DOHH2 (cell line): ENCODE data around the gene CNKSR2.

ENCODE experiments used
- H3F3A ChIP-seq: fragments of 200-600 bp; sonication (generic), shearing (Covaris generic); 2 replicates; pipeline ENCODE4 v1.6.0; 2016; ENCODE audit warnings: antibody characterized with exemption, mild to moderate bottlenecking; ENCODE audit not compliant: control insufficient read depth, insufficient read depth
- H3K27ac ChIP-seq: fragments of 200-600 bp; sonication (generic); 2 replicates; pipeline ENCODE4 v1.5.1; 2014; ENCODE audit warnings: low read depth, mild to moderate bottlenecking, low read length, moderate library complexity
- H3K27me3 ChIP-seq: fragments of 200-600 bp; sonication (generic); 2 replicates; pipeline ENCODE4 v1.6.1; 2014; ENCODE audit warnings: mild to moderate bottlenecking, low read length, mixed read lengths; ENCODE audit not compliant: control insufficient read depth
- H3K36me3 ChIP-seq: fragments of 200-600 bp; sonication (generic); 2 replicates; pipeline ENCODE4 v1.6.1; 2014; ENCODE audit warnings: mild to moderate bottlenecking, low read length, moderate library complexity, mixed read lengths; ENCODE audit not compliant: control insufficient read depth
- H3K4me1 ChIP-seq: fragments of 200-600 bp; sonication (generic); 2 replicates; pipeline ENCODE4 v1.6.1; 2014; ENCODE audit warnings: mild to moderate bottlenecking, low read length, mixed read lengths; ENCODE audit not compliant: control insufficient read depth
- H3K4me2 ChIP-seq: fragments of 200-600 bp; sonication (generic); 2 replicates; pipeline ENCODE4 v1.6.0; 2014; ENCODE audit warnings: mild to moderate bottlenecking, low read length, moderate library complexity
- H3K4me3 ChIP-seq: fragments of 200-600 bp; sonication (generic); 2 replicates; pipeline ENCODE4 v1.5.1; 2014; ENCODE audit warnings: mild to moderate bottlenecking, low read length, mixed read lengths
- H3K79me2 ChIP-seq: fragments of 200-600 bp; sonication (generic); 2 replicates; pipeline ENCODE4 v1.6.1; 2014; ENCODE audit warnings: mild to moderate bottlenecking, low read length, mixed read lengths; ENCODE audit not compliant: control insufficient read depth
- H3K9me2 ChIP-seq: fragments of 200-600 bp; sonication (generic); replicated peaks from 2 replicates; pipeline ENCODE4 v1.6.1; 2014; ENCODE audit warnings: mild to moderate bottlenecking, low read length, mixed read lengths; ENCODE audit not compliant: control insufficient read depth
- H3K9me3 ChIP-seq: fragments of 200-600 bp; sonication (generic); 2 replicates; pipeline ENCODE4 v1.6.1; 2014; ENCODE audit warnings: antibody characterized with exemption, low read length, mixed read lengths; ENCODE audit not compliant: control insufficient read depth, insufficient read depth
- H4K20me1 ChIP-seq: fragments of 200-600 bp; sonication (generic); 2 replicates; pipeline ENCODE4 v1.6.0; 2014; ENCODE audit warnings: low read depth, mild to moderate bottlenecking, antibody characterized with exemption, low read length, moderate library complexity; ENCODE audit not compliant: control insufficient read depth, insufficient read depth
- CTCF ChIP-seq: fragments of 200-600 bp; sonication (generic); IDR thresholded peaks from one replicate; pipeline ENCODE4 v1.5.1; 2014; ENCODE audit warnings: antibody characterized with exemption, mild to moderate bottlenecking, low read depth, low read length; ENCODE audit not compliant: poor library complexity, severe bottlenecking
- EZH2phosphoT487 ChIP-seq: fragments of 200-600 bp; sonication (generic); IDR thresholded peaks from 2 replicates; pipeline ENCODE4 v1.6.1; 2017; ENCODE audit warnings: borderline replicate concordance, mild to moderate bottlenecking, antibody characterized with exemption, low read length, moderate library complexity, mixed read lengths

Gene CNKSR2

GRCh38 chrX:21623778-21624501, 249.7 kb downstream of the CNKSR2 start:
- H3K27ac ChIP-seq, result no peak overlapping the region
- no peaks in the 10 kb centered on the region for H4K20me1 ChIP-seq
- H3K4me3 ChIP-seq, result no peak overlapping the region
- TF ChIP-seq CTCF, result no peak
- no peak for TF ChIP-seq EZH2phosphoT487
- no peaks in the 10 kb centered on the region for H3K36me3 ChIP-seq
- no peaks in the 10 kb centered on the region for H3K79me2 ChIP-seq
- no peaks in the 10 kb centered on the region for H3F3A ChIP-seq
- no peaks in the 10 kb centered on the region for H3K9me3 ChIP-seq
- H3K4me2 ChIP-seq, result no peak overlapping the region
- no peaks in the 10 kb centered on the region for H3K27me3 ChIP-seq
- H3K9me2 ChIP-seq, result no peaks in the 10 kb centered on the region
- H3K4me1 ChIP-seq, result no peaks in the 10 kb centered on the region

- Histone ChIP-seq H3K27ac (no peak overlapping the region), H3F3A (no peaks in the 10 kb centered on the region), H3K27me3 (no peaks in the 10 kb centered on the region), H4K20me1 (no peaks in the 10 kb centered on the region), H3K4me3 (no peak overlapping the region), H3K79me2 (no peaks in the 10 kb centered on the region), H3K4me2 (no peak overlapping the region), H3K9me3 (no peaks in the 10 kb centered on the region), H3K9me2 (no peaks in the 10 kb centered on the region), H3K36me3 (no peaks in the 10 kb centered on the region), H3K4me1 (no peaks in the 10 kb centered on the region)
- TF ChIP-seq EZH2phosphoT487 (no peak), CTCF (no peak)
Measured at GRCh38 chrX:21632027-21632426, 257.8 kb downstream of the CNKSR2 start.

GRCh38 chrX:21638311-21638710, 264.1 kb downstream of the CNKSR2 start:
- no peaks in the 10 kb centered on the region for H3K4me1 ChIP-seq
- H3K27me3 ChIP-seq, result no peaks in the 10 kb centered on the region
- H3K27ac ChIP-seq, result no peak overlapping the region
- no peak overlapping the region for H3K4me3 ChIP-seq
- H3K9me2 ChIP-seq, result no peaks in the 10 kb centered on the region
- no peaks in the 10 kb centered on the region for H3K9me3 ChIP-seq
- TF ChIP-seq EZH2phosphoT487, result no peak
- no peak for TF ChIP-seq CTCF
- no peaks in the 10 kb centered on the region for H4K20me1 ChIP-seq
- no peaks in the 10 kb centered on the region for H3F3A ChIP-seq
- H3K4me2 ChIP-seq, result no peak overlapping the region
- no peaks in the 10 kb centered on the region for H3K36me3 ChIP-seq
- H3K79me2 ChIP-seq, result no peaks in the 10 kb centered on the region
